K562 (cell line): Measurements from ENCODE around the gene PRR7. TPM values are rescaled to one million over a fixed set of nuclear protein-coding genes. Genes with fewer than 3 reads are reported as not detected.
A peak's percentile ranks its signal among the peaks of the same experiment; 100 is the strongest.

Experiments
- ATAC-seq: fragments of 200-7000 bp; cut with Tn5 transposase; 3 replicates; pipeline ENCODE4 v1.9.1; 2020; ENCODE audit warnings: moderate library complexity
- BruUV-seq: library from RNA; stranded (reverse); fragments of 400-500 nt; replicated peaks from 2 replicates; lab custom pipeline; 2021; lab: Mats Ljungman, UMichigan
- CTCF ChIA-PET: fragments of 300-600 bp; formaldehyde crosslinking; extraction: SDS; loops from one replicate; lab custom pipeline; 2021; ENCODE audit warnings: low intra/inter-chr PET ratio; lab: Yijun Ruan, JAX
- POLR2A ChIA-PET: fragments of 300-600, 350-650 bp; sonication (Branson Sonifier 250); formaldehyde crosslinking; extraction: SDS; loops from one replicate; lab custom pipeline; 2021; ENCODE audit warnings: antibody characterized with exemption, inconsistent platforms; lab: Yijun Ruan, JAX
- DNase-seq, 4 experiments: peaks; one replicate each; pipeline versions ENCODE4 v3.0.0 to v3.0.0-alpha.2; 2011 to 2018; ENCODE audit warnings: low spot score in 3 of 4, mixed read lengths in 3 of 4; ENCODE audit errors: extremely low read depth in 1 of 4
- FAIRE-seq: peaks from 2 replicates; lab custom pipeline; 2011; peaks lifted over from hg19 to GRCh38; lab: Jason Lieb, UNC
- H2AFZ ChIP-seq: 2 replicates; pipeline ENCODE4 v1.6.0; 2011; ENCODE audit warnings: low read depth, low read length, control low read depth, inconsistent platforms
- H3K27ac ChIP-seq: fragments of 200-600 bp; 3 replicates; pipeline ENCODE4 v1.8.0; 2011; ENCODE audit warnings: low read depth, mild to moderate bottlenecking, control low read depth, inconsistent platforms, low read length, moderate library complexity, mixed read lengths; ENCODE audit errors: extremely low read depth
- H3K27me3 ChIP-seq, 2 experiments: fragments of 300-600 bp in 1 of 2; 2 replicates in 1 of 2; 3 replicates in 1 of 2; pipeline versions ENCODE4 v1.6.0 to v1.8.0; 2011; ENCODE audit warnings: inconsistent platforms in 2 of 2, low read length in 2 of 2, mild to moderate bottlenecking in 1 of 2, mixed read lengths in 1 of 2, moderate library complexity in 1 of 2; ENCODE audit not compliant: control insufficient read depth in 2 of 2, insufficient read depth in 2 of 2
- H3K36me3 ChIP-seq: fragments of 300-600 bp; 3 replicates; pipeline ENCODE4 v1.8.0; 2011; ENCODE audit warnings: mild to moderate bottlenecking, low read length, inconsistent platforms; ENCODE audit not compliant: control insufficient read depth, insufficient read depth
- H3K4me1 ChIP-seq, 2 experiments: fragments of 200-600 bp in 1 of 2; replicated peaks in 1 of 2; 2 replicates in 1 of 2; 3 replicates in 1 of 2; pipeline versions ENCODE4 v1.5.1 to v1.8.0; 2011; ENCODE audit warnings: inconsistent platforms in 2 of 2, low read length in 2 of 2, mild to moderate bottlenecking in 1 of 2, mixed read lengths in 1 of 2, moderate library complexity in 1 of 2; ENCODE audit not compliant: control insufficient read depth in 2 of 2, insufficient read depth in 2 of 2
- H3K4me2 ChIP-seq: 2 replicates; pipeline ENCODE4 v1.6.1; 2011; ENCODE audit warnings: low read length, control low read depth, inconsistent platforms, mixed read lengths; ENCODE audit not compliant: insufficient read depth
- H3K4me3 ChIP-seq: fragments of 200-600 bp; sonication (generic), shearing (Covaris generic); 2 replicates; pipeline ENCODE4 v1.5.1; 2016; ENCODE audit warnings: control low read depth, inconsistent platforms
- H3K79me2 ChIP-seq: fragments of 200-600 bp; 3 replicates; pipeline ENCODE4 v1.8.0; 2011; ENCODE audit warnings: low read length, inconsistent platforms; ENCODE audit not compliant: control insufficient read depth, insufficient read depth
- H3K9ac ChIP-seq, 2 experiments: 2 replicates each; pipeline versions ENCODE4 v1.6.0 to v1.6.1; 2011; ENCODE audit warnings: low read depth in 2 of 2, low read length in 2 of 2, control low read depth in 1 of 2, inconsistent platforms in 1 of 2, mild to moderate bottlenecking in 1 of 2, mixed read lengths in 1 of 2; ENCODE audit not compliant: insufficient read depth in 1 of 2
- H3K9me1 ChIP-seq: one replicate; pipeline ENCODE4 v1.6.0; 2011; ENCODE audit warnings: inconsistent platforms, mild to moderate bottlenecking, low read length, moderate library complexity; ENCODE audit not compliant: control insufficient read depth, insufficient read depth
- H3K9me3 ChIP-seq: replicated peaks from 2 replicates; pipeline ENCODE4 v1.5.1; 2011; ENCODE audit warnings: low read depth, low read length, inconsistent platforms; ENCODE audit not compliant: control insufficient read depth, insufficient read depth
- H4K20me1 ChIP-seq: replicated peaks from 2 replicates; pipeline ENCODE4 v1.6.1; 2011; ENCODE audit warnings: low read length, inconsistent platforms, mixed read lengths; ENCODE audit not compliant: control insufficient read depth, insufficient read depth
- ARID3B ChIP-seq: fragments of 250-450 bp; sonication (Bioruptor Pico); IDR thresholded peaks from 2 replicates; pipeline ENCODE4 v1.4.0; 2020; ENCODE audit warnings: borderline replicate concordance
- MAFG ChIP-seq: fragments of 450-650 bp; conservative IDR thresholded peaks from 2 replicates; pipeline ENCODE4 v1.6.1; 2016; ENCODE audit warnings: missing genetic modification characterization, missing compliant biosample characterization
- POLR2G ChIP-seq: fragments of 200-400 bp; formaldehyde crosslinking; IDR thresholded peaks from 2 replicates; pipeline ENCODE4 v1.6.1; 2017; ENCODE audit warnings: low read depth, mild to moderate bottlenecking, antibody characterized with exemption, low read length, moderate library complexity
- RBFOX2 ChIP-seq: fragments of 200-400 bp; formaldehyde crosslinking; IDR thresholded peaks from 2 replicates; pipeline ENCODE4 v1.6.1; 2017; ENCODE audit warnings: low read depth, mild to moderate bottlenecking, low read length, moderate library complexity
- THRB ChIP-seq: fragments of 450-650 bp; formaldehyde crosslinking; conservative IDR thresholded peaks from 2 replicates; pipeline ENCODE4 v1.4.0; 2022; ENCODE audit warnings: mild to moderate bottlenecking, missing genetic modification characterization
- ZNF121 ChIP-seq: sonication (generic); formaldehyde crosslinking; conservative IDR thresholded peaks from 2 replicates; pipeline ENCODE4 v1.8.0; 2022; ENCODE audit warnings: missing genetic modification reagents
- WGBS: fragments of 100-300 bp; shearing (Covaris generic); methylation state at CpG from one replicate; pipeline ENCODE4 v1.1.6; 2016; ENCODE audit warnings: low coverage, mixed read lengths; ENCODE audit not compliant: insufficient coverage; ENCODE audit errors: missing lambda C conversion rate; 5-methylcytosine and 5-hydroxymethylcytosine counted together
- in situ Hi-C: fragments of 300-500 bp; cut with MboI; formaldehyde crosslinking; loops from 4 replicates; pipeline ENCODE4 v1.15.0; 2018; ENCODE audit warnings: inconsistent platforms, mixed read lengths
- intact Hi-C: fragments of 100-400 bp; cut with micrococcal nuclease; formaldehyde crosslinking; loops from 2 replicates; pipeline ENCODE4 v1.14.2; 2022
- polyA plus RNA-seq, 8 experiments: library from polyadenylated mRNA; depleted of rRNA in 4 of 8; stranded (reverse) in 5 of 8; unstranded in 3 of 8; fragments of >200 nt; fragmentation: Nextera tagmentation in 2 of 8; fragmentation: Illumina TruSeq in 1 of 8; extraction: Ambion mirVana in 2 of 8; extraction: Trizol in 1 of 8; gene quantifications; 2 replicates each; pipeline versions ENCODE4 v1.2.1 to v1.2.3, GENCODE V29; 2011 to 2014; ENCODE audit warnings: inconsistent platforms in 1 of 8, missing spikeins in 1 of 8
- total RNA-seq, 7 experiments: library from RNA; depleted of rRNA in 6 of 7; stranded (reverse); fragments of >200 nt in 6 of 7; fragmentation: Illumina TruSeq in 2 of 7; extraction: Trizol in 2 of 7; gene quantifications; 2 replicates each; pipeline versions ENCODE4 v1.2.1 to v1.2.3, GENCODE V29; 2011 to 2021; ENCODE audit warnings: low replicate concordance in 1 of 7

Gene PRR7
- total and polyA plus RNA-seq, 9 of the 15 experiments (the other 6 are each of a cell fraction or from before 2014, with no cell fraction given) = 0.80 to 11.3 (median 10.4) TPM; not detected in 4

- Histone ChIP-seq H3K79me2 (peaks cover 50% of the 10 kb centered on the region), H3K4me3 (no peak overlapping the region), H2AFZ (no peak overlapping the region), H3K9ac (peak overlapping the region in 1 of 2 experiments; percentile 60; a peak in 2 of 4 replicates), H3K27me3 (no peaks in the 10 kb centered on the region), H3K4me2 (no peak overlapping the region), H3K9me1 (no peaks in the 10 kb centered on the region), H3K9me3 (no peaks in the 10 kb centered on the region), H4K20me1 (peaks cover 22% of the 10 kb centered on the region; the same call in 1 of the 2 replicates), H3K36me3 (peaks cover 81% of the 10 kb centered on the region; the same call in 2 of the 3 replicates), H3K27ac (no peak overlapping the region), H3K4me1 (peaks cover 26 to 70% of the 10 kb centered on the region in 2 experiments)
- FAIRE-seq (no peak), DNase-seq (no peak), ATAC-seq (no peak)
- in situ Hi-C loops (no loop called here), intact Hi-C loops (no loop called here)
- POLR2A ChIA-PET = interaction anchor here (0.7 to 10.8 kb wide), 3 partner anchors 14 to 60 kb away, joined by 4 to 210 read pairs (median 6); partner anchors contain the start of gene PRR7
- 92% methylated on average over 24 of the region's 26 CpGs for WGBS
- CTCF ChIA-PET = no interaction called here
- TF ChIP-seq ARID3B (CRISPR knock-in tag) = no peak
- TF ChIP-seq THRB (CRISPR knock-in tag) = no peak
- peak; percentile 42; the same call in 1 of the 2 replicates for TF ChIP-seq POLR2G
- no peak for TF ChIP-seq ZNF121 (CRISPR knock-in tag)
- TF ChIP-seq RBFOX2 = peak; percentile 18
- TF ChIP-seq MAFG (tag) = no peak
- no TSS peak for BruUV-seq
Observed at GRCh38 chr5:177430140-177430951, 16.3 kb upstream of the PRR7 start.
